Brain pericyte (primary cell): ENCODE results near the gene B4GALNT2.
"Not testable (repeated sequence)": the region's sequence is repeated elsewhere in the genome, so short reads cannot be mapped to it uniquely, and the experiment has no call there.

Experiments used
- DNase-seq: peaks from one replicate; pipeline ENCODE4 v3.0.0-alpha.2; 2012; ENCODE audit warnings: low read depth, low spot score

The B4GALNT2 gene, protein sequence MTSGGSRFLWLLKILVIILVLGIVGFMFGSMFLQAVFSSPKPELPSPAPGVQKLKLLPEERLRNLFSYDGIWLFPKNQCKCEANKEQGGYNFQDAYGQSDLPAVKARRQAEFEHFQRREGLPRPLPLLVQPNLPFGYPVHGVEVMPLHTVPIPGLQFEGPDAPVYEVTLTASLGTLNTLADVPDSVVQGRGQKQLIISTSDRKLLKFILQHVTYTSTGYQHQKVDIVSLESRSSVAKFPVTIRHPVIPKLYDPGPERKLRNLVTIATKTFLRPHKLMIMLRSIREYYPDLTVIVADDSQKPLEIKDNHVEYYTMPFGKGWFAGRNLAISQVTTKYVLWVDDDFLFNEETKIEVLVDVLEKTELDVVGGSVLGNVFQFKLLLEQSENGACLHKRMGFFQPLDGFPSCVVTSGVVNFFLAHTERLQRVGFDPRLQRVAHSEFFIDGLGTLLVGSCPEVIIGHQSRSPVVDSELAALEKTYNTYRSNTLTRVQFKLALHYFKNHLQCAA

DNA sequence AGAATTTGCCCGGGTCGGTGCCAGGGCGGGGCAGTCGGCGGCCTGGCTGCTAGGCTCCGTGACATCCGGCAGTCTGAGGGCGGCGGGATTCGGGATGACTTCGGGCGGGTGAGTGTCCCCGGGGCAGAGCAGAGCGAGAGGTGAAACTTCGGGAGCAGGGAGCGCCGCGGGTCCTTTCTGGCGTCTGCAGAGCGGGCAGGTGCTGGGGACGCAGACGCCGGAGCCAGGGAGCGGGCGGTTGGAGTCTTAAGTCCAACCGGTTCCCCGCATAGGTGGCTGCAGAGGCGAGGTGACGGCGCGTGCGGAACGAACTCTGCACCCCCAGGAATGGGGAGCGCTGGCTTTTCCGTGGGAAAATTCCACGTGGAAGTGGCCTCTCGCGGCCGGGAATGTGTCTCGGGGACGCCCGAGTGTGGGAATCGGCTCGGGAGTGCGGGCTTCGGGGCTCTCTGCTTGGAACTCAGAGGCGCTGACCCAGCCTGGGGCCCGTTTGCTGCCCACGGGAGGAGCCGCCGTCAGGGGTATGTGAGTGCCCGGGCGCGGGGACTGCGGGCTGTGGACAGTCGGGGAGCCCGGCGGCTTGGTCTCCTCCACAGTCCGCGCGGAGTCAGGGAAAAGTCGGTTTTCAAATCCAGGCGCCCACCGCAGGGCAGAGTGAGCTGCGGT, at the start of gene B4GALNT2:
Gene B4GALNT2 (plus strand): TSS at position 71 of the 666 bp plus-strand sequence. CDS start 24 bp downstream, at position 95.
- DNase-seq, result no peak

DNA sequence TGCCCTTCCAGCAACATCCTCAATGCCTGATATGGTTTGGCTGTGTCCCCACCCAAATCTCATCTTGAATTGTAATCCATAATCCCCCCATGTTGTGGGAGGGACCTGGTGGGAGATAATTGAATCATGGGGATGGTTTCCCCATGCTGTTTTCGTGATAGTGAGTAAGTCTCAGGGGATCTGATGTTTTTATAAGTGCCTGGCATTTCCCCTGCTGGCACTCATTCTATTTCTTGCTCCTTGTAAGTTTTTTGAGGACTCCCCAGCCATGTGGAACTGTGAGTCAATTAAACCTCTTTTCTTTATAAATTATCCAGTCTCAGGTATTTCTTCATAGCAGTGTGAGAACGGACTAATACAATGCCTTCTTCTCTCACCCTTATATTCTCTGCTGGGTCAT, 47.5 kb upstream of the B4GALNT2 start:
- DNase-seq, result not testable (repeated sequence)

- no peak for DNase-seq
These were observed 46.8 kb upstream of the B4GALNT2 start for GRCh38 chr17:49085565-49086315.

DNA sequence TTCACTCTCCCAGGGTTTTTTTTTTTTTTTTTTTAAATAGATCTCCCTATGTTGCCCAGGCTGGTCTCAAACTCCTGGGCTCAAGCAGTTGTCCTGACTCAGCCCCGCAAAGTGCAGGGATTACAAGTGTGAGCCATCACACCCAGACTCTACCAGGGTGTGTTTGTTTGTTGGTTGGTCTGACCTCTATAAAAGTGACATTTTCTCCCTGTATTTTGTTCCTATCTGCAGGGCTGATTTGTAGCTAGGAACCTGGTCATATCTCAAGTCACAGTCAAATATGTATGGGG, 46.3 kb upstream of the B4GALNT2 start:
- no peak for DNase-seq

- DNase-seq, result no peak
These were observed 45.9 kb upstream of the B4GALNT2 start for GRCh38 chr17:49086649-49087048.

- DNase-seq, result no peak
These were observed 43.5 kb upstream of the B4GALNT2 start for GRCh38 chr17:49089094-49089493.

DNA sequence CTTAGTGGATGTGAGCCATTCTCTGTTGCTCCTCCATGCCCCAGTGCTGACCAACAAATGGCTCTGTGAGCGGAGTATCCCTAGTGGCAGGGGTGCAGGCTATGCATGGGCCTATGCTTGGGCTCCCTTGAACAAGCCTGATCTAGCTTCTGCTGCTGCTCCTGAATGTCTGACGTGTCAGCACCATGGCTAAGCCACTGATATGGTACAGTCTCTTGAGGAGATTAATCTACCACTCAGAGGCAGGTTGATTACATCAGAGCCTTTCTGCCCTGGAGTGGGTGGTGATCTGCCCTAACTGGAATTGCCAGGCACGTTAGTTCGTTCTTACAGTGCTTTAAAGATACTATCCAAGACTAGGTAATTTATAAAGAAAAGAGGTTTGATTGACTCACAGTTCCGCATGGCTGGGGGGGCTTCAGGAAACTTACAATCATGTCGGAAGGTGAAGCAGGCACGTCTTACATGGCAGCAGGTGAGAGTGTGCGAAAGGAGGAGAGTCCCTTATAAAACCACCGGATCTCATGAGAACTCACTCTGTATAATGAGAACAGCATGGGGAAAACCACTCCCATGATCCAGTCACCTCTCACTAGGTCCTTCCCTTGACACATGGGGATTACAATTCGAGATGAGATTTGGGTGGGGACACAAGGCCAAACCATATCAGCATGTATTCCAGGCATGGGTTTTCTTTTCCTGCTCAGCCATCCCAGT, 41.5 kb upstream of the B4GALNT2 start:
- no peak for DNase-seq

- DNase-seq, result no peak
These were observed 39.4 kb upstream of the B4GALNT2 start for GRCh38 chr17:49093131-49093530.

DNA sequence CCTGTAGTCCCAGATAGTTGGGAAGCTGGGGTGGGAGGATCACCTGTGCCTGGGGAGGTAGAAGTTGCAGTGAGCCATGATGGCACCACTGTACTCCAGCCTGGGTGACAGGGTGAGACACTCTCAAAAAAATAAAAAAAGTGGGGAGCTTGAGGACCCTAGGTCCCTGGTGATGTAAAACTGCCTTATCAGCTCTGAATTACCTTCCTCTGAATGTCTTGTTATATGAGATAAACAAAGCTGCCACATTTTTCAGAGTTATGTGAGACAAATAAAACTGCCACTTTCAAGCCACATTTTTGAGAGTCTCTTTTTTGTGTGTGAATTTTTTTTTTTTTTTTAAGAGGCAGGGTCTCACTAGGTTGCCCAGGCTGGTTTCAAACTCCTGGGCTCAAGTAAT, 32.0 kb upstream of the B4GALNT2 start:
- DNase-seq, result no peak

GRCh38 chr17:49101054-49101534, 31.5 kb upstream of the B4GALNT2 start:
- DNase-seq, result no peak

GRCh38 chr17:49103360-49103759, 29.2 kb upstream of the B4GALNT2 start:
- not testable (repeated sequence) for DNase-seq

- no peak for DNase-seq
These were observed 28.0 kb upstream of the B4GALNT2 start for GRCh38 chr17:49104511-49105074.

- no peak for DNase-seq
These were observed 26.0 kb upstream of the B4GALNT2 start for GRCh38 chr17:49106321-49107210.

DNA sequence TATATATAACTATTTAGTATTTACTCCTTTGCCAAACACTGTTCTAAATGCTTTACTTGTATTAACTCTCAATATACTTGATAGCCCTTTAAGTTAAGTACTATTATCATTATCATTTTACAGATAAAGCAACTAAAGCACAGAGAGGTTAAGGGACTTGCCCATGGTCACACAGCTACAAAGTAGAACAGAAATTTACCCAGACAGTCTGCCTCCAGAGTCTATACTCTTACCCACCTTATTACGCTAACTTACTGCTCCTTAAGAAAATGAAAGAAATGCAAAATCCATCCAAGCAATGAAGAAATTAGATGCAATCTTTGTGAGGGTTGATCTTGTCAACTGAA, 25.4 kb upstream of the B4GALNT2 start:
- DNase-seq, result no peak

DNA sequence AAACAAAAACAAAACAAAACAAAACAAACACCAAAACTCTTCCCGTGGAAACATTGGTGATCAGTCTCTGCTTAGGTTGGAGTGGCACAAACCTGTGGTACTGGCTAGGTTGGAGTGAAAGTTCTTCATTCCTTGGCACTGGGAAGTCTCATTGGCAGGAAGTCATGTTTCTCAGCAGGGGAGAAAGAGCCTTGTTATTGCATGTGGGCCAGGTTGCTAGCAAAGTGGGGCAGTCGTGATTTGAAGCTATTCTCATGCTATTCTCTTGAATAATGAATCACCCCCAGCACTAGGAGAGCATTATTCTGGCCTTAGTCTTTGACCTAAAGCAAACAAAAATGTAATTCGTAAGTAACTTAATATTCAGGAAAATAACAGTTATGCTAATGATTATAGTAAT, 24.3 kb upstream of the B4GALNT2 start:
- peak; percentile 67 for DNase-seq

DNA sequence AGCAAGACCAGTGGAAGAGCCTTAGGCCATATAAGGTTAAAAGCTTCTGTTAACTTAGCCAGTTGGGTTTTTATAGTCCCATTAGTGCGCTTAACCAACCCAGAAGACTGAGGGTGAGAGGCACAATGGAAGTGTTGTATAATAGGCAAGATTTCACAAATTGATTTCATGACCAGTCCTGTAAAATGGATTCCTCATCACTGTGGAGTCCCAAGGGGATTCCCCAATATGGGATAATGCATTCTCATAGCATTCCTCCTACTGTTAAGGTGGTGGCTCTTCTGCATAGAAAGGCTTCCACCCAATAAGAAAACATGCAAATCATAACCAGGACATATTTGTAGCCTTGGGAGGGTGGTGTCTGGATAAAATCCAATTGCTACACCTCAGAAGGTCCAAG, 22.1 kb upstream of the B4GALNT2 start:
- DNase-seq, result no peak

GRCh38 chr17:49111934-49112333, 20.6 kb upstream of the B4GALNT2 start:
- DNase-seq, result no peak

GRCh38 chr17:49112936-49113335, 19.6 kb upstream of the B4GALNT2 start:
- no peak for DNase-seq

- no peak for DNase-seq
These were observed 17.9 kb upstream of the B4GALNT2 start for GRCh38 chr17:49114703-49115102.

DNA sequence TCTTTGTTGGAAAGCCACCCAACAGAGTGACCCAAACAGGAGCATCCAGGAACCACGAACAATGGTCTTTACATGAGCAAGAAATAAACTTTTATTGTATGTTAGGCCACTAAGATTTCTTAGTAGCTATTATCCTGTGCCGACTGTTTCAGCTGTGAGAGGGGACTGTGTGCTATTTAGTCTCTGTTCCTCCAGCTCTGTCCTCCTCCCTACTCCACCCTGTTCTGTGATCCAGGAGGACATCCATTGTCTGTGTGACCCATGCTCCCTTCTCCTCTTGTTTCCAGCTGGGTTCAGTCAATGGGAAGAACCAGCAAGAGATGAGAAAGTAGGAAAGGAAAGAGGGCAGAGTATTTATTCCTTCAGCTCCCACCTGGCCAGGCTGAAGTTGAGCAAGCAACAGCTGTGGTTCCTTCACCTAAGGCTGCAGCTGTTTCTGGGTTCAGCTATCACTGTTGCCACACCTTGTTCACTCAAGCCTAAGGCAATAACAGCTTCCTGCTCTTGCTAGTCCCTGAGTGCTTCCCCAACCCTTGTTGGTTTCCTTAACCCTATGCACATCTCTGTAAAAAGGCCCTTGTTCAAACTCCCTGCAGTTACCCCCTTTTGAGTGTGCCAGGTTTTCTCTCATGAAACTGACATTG, 14.9 kb upstream of the B4GALNT2 start:
- DNase-seq, result no peak
